HEK293T (cell line): ENCODE results near the gene PLXNB1.

Experiments used
- BHLHE40 ChIP-seq: fragments of 450-650 bp; IDR thresholded peaks from 2 replicates; pipeline ENCODE4 v1.6.1; 2016; ENCODE audit warnings: mild to moderate bottlenecking, moderate library complexity, borderline replicate concordance
- CTBP1 ChIP-seq: fragments of 450-650 bp; IDR thresholded peaks from 2 replicates; pipeline ENCODE4 v1.6.1; 2016; ENCODE audit warnings: borderline replicate concordance
- ELF4 ChIP-seq: fragments of 450-650 bp; IDR thresholded peaks from 2 replicates; pipeline ENCODE4 v1.6.1; 2017; ENCODE audit warnings: antibody characterized with exemption
- FOXA1 ChIP-seq: fragments of 450-650 bp; IDR thresholded peaks from 2 replicates; pipeline ENCODE4 v1.6.1; 2016; ENCODE audit warnings: mild to moderate bottlenecking
- FOXK2 ChIP-seq: fragments of 450-650 bp; IDR thresholded peaks from 2 replicates; pipeline ENCODE4 v1.6.1; 2016; ENCODE audit warnings: mild to moderate bottlenecking
- FOXM1 ChIP-seq: fragments of 450-650 bp; IDR thresholded peaks from 2 replicates; pipeline ENCODE4 v1.6.1; 2017; ENCODE audit warnings: mild to moderate bottlenecking, borderline replicate concordance
- HDGF ChIP-seq: fragments of 450-650 bp; IDR thresholded peaks from 2 replicates; pipeline ENCODE4 v1.6.1; 2017; ENCODE audit warnings: antibody characterized with exemption, borderline replicate concordance
- L3MBTL2 ChIP-seq: fragments of 450-650 bp; conservative IDR thresholded peaks from 2 replicates; pipeline ENCODE4 v1.6.1; 2016; ENCODE audit warnings: mild to moderate bottlenecking
- NFRKB ChIP-seq: fragments of 450-650 bp; IDR thresholded peaks from 2 replicates; pipeline ENCODE4 v1.6.1; 2016; ENCODE audit warnings: mild to moderate bottlenecking, moderate library complexity
- SP1 ChIP-seq: fragments of 450-650 bp; IDR thresholded peaks from 2 replicates; pipeline ENCODE4 v1.6.1; 2017
- SUZ12 ChIP-seq: fragments of 450-650 bp; IDR thresholded peaks from 2 replicates; pipeline ENCODE4 v1.6.1; 2016; ENCODE audit warnings: mild to moderate bottlenecking
- TARDBP ChIP-seq: fragments of 450-650 bp; IDR thresholded peaks from 2 replicates; pipeline ENCODE4 v1.6.1; 2016
- ZNF384 ChIP-seq: fragments of 450-650 bp; IDR thresholded peaks from 2 replicates; pipeline ENCODE4 v1.6.1; 2016
- TF ChIP-seq, protein P1 (sequence below): fragments of 450-650 bp; IDR thresholded peaks from 2 replicates; pipeline ENCODE4 v1.6.1; 2016

DNA sequence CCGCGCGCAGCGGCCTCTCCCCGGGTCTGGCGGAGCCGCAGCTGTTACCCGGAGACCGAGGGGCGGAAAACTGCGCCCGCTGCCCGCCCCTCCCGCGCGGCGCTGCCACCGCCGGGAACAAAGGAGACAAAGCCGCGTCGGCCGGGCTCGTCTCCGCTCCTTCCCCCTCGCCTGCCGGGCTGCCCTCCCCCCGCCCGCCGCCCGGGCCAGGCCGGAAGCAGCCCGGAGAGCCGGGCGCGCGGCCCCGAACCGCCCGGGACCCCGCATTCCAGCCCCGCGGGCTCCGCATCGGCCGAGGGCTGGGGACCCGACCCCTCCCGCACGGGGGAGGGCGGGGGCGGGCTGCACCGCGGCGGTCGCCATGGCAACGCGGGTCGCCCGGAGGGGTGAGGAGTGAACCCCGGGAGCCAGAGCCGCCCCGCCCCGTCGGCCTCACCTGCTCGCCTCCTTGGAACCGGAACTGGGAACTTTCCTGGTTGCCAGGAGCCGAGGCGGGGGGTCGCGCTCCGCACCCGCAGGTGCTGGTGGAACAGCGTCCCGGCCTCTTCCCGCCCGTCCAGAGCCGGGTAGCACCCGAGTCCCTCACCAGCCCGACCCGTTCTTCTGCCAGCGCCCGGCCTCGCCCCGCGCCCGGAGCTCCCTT is 448 bp downstream of the PLXNB1 start:
- no peak for TF ChIP-seq FOXK2
- TF ChIP-seq BHLHE40: no peak
- TF ChIP-seq SP1: no peak
- TF ChIP-seq HDGF: no peak
- no peak for TF ChIP-seq ZNF384
- TF ChIP-seq TARDBP: no peak
- TF ChIP-seq SUZ12: no peak
- TF ChIP-seq CTBP1: no peak
- TF ChIP-seq NFRKB: no peak
- TF ChIP-seq, protein P1, sequence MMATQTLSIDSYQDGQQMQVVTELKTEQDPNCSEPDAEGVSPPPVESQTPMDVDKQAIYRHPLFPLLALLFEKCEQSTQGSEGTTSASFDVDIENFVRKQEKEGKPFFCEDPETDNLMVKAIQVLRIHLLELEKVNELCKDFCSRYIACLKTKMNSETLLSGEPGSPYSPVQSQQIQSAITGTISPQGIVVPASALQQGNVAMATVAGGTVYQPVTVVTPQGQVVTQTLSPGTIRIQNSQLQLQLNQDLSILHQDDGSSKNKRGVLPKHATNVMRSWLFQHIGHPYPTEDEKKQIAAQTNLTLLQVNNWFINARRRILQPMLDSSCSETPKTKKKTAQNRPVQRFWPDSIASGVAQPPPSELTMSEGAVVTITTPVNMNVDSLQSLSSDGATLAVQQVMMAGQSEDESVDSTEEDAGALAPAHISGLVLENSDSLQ: no peak
- no peak for TF ChIP-seq L3MBTL2
- no peak for TF ChIP-seq FOXM1
- no peak for TF ChIP-seq FOXA1
- no peak for TF ChIP-seq ELF4
